KOPT-K1 (cell line): ENCODE results near the gene SORL1-AS1.
"Not testable (repeated sequence)": the region's sequence is repeated elsewhere in the genome, so short reads cannot be mapped to it uniquely, and the experiment has no call there.

ENCODE experiments used
- H3K27ac ChIP-seq: fragments of 200-600 bp; sonication (generic); 2 replicates; pipeline ENCODE4 v1.5.1; 2016; ENCODE audit warnings: antibody characterized with exemption, mild to moderate bottlenecking, low read depth, low read length; ENCODE audit not compliant: poor library complexity, severe bottlenecking
- H3K36me3 ChIP-seq: fragments of 200-600 bp; sonication (generic); 2 replicates; pipeline ENCODE4 v1.5.1; 2017; ENCODE audit warnings: antibody characterized with exemption, mild to moderate bottlenecking, low read length, moderate library complexity; ENCODE audit not compliant: insufficient read depth
- H3K9me3 ChIP-seq: fragments of 200-600 bp; sonication (generic); 2 replicates; pipeline ENCODE4 v1.5.1; 2017; ENCODE audit warnings: antibody characterized with exemption, low read length, mild to moderate bottlenecking; ENCODE audit not compliant: insufficient read depth, poor library complexity, severe bottlenecking

Gene SORL1-AS1

DNA sequence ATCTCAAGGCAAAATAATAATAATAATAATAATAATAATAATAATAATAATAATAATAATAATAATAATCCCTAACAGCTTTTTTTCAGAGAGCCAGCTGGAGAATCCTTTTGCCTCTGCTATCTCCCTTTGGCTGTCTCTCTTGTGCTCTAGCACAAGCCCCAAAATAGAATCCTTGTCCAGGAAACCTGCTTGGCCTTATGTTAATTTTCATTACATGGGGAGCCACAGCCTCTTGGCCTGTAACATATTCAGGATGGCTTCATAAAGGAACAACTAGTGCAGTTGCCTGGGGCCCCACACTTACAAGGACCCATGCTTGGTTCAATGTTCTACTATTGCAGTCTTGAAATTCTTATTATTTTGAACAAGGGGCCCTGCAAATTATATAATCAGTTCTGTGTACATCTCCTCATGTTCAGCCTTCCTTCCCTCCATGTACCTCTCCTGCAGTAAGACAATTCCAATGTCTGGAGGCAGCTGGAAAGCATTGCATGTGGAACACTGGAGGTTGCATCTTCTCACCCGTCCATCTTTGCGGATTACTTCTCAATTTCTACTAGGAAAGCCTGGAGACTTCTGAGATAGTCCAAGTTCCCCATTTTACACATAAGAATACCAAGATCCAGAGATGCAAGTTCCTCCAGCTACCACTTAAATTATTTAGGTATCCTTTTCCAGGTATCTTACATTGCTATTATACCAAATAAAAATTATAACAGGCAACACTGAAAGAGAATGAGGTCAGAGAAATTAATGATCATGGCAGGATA is 38.4 kb downstream of the SORL1-AS1 start:
- Histone ChIP-seq H3K27ac (no peak overlapping the region), H3K36me3 (no peaks in the 10 kb centered on the region), H3K9me3 (no peaks in the 10 kb centered on the region)

DNA sequence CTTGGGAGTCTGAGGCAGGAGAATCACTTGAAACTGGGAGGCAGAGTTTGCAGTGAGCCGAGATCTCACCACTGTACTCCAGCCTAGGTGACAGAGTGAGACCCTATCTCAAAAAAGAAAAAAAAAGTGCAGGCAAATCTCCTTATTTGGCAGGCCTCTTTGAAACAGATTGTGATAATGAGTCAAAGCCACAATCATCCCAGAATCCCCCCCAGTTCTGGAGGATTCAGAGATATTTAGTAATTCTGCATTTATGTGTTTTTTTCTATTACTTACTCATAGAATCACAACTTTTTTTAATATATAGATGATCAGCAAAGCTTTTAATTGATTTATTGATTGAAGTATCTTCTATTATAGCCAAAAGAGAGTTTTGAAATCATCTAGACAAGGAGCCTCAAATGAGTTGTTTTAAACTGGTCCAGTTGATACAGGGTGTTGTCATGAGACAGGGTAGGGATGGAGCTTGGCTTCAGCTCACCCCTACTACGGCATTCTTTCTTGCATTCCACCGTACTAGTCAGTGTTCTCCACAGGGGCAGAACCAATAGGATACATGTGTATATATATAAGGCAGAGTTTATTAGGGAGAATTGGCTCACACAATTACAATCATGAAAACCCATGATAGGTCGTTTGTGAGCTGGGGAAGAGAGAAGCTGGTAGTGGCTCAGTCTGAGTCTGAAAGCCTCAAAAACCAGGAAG is 39.9 kb downstream of the SORL1-AS1 start:
- Histone ChIP-seq H3K27ac (no peak overlapping the region), H3K36me3 (no peaks in the 10 kb centered on the region), H3K9me3 (no peaks in the 10 kb centered on the region)

DNA sequence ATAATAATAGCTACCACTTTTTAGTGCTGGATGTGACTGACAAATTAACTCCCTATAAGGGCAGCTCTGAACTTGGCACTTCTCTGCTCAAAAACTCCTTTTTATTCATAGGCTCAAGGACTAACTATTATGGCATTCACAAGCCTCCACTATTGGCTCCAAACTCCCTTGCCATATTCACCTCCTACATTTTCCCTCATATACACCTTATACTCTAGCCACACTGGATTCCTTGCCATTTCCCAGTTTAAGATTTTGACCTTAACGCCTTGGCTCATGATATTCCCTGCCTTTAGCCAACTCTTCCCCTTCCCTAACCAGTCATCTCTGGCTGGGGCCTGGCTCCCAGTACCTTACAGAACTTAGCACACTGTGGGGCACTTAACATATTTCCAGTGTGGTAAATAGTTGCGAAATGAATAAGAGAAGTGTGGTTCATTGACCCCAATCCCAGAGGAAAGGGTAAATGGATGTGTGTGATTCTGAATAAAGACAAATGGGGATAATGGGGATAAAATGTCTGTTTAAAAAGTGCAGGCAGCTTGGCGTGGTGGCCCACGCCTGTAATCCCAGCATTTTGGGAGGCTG is 40.7 kb downstream of the SORL1-AS1 start:
- no peaks in the 10 kb centered on the region for H3K36me3 ChIP-seq
- H3K9me3 ChIP-seq, result no peaks in the 10 kb centered on the region
- H3K27ac ChIP-seq, result no peak overlapping the region

DNA sequence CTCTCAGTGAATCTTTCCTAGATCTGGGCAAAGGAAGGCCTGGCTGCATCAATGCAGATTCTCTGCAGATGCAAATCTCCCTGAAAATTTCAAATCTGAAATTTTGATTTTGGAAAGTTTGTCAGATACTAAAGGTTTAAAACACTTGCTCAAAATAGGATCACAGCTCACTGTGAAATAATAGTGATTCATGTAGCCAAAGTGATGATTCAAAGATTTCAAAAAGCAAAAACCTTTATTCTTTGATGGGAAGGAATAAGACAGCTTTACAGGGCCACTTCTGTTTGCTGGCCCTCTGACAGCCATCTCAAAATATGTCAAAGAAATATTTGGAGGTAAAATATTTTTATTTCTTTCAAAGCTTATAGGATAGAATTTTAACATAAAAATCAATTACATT is 41.4 kb downstream of the SORL1-AS1 start:
- not testable (repeated sequence) for H3K36me3 ChIP-seq, H3K9me3 ChIP-seq, H3K27ac ChIP-seq

DNA sequence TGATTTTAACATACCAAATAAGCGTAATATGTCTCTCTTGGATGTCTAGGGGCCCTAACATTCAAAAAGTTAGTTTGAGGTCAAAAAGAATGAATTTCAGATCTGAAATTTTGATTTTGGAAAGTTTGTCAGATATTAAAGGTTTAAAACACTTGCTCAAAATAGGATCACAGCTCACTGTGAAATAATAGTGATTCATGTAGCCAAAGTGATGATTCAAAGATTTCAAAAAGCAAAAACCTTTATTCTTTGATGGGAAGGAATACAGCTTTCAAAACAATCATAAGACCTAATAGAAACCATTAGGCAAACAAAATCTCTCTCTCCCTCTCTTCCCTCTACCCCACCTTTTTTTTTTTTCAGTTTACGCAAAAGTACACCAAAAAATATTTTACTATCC is 42.7 kb downstream of the SORL1-AS1 start:
- not testable (repeated sequence) for H3K36me3 ChIP-seq, H3K9me3 ChIP-seq, H3K27ac ChIP-seq

DNA sequence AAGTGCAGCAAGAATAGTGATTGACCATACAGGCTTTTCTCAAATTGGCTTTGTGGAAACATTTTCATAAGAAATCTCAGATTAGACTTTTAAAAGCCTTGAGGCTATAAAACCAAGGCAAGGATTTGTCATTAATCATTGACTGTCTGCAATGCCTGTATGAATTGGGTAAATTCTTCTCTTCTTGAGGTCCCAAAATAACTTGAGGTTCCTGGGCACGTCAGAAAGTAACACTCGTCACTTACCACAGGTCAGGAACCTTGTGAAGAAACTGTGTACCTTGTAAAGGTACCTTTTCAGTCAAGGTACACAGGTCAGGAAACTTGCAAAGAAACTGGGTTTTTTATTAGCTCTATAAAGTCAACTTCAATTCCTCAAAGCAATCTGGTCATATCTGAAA is 43.9 kb downstream of the SORL1-AS1 start:
- Histone ChIP-seq H3K9me3 (no peaks in the 10 kb centered on the region), H3K27ac (no peak overlapping the region), H3K36me3 (no peaks in the 10 kb centered on the region)

DNA sequence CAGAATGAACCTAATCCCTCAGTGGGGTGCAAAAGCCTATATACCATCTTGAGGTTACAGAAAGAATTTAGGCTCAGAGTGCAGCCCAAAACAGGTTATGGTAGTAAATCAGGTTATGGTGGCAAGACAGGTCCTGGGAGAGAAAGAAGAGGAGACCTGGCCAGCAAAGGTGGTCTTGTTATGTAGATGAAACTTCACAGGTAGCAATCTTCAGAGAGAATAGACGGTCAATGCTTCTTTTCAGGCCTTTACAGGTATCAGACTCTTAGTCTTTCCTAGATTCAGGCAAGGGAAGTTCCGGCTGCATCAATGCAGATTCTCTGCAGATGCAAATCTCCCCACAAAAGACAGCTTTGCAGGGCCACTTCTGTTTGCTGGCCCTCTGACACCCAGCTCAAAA is 46.5 kb downstream of the SORL1-AS1 start:
- Histone ChIP-seq H3K9me3 (peaks cover 5% of the 10 kb centered on the region), H3K27ac (no peak overlapping the region), H3K36me3 (no peaks in the 10 kb centered on the region)

DNA sequence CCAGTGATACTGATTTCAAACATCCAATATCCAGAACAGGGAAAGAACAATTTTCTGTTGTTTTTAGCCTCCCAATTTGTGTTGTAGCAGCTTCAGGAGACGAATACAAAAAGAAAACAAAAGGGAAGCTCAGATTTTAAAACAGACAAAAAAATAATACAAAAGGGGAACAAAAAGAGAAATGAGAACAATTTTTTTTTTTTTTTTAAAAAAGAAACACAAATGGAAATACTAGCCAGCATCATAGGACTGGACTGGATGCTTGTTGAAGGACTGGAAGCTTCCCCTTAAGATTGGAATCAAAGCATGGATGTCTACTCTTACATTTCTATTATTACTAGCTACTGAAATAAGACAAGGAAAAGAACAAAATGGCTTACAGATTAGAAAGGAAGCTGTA is 47.1 kb downstream of the SORL1-AS1 start:
- H3K9me3 ChIP-seq, result peaks cover 5% of the 10 kb centered on the region
- H3K27ac ChIP-seq, result no peak overlapping the region
- H3K36me3 ChIP-seq, result no peaks in the 10 kb centered on the region

DNA sequence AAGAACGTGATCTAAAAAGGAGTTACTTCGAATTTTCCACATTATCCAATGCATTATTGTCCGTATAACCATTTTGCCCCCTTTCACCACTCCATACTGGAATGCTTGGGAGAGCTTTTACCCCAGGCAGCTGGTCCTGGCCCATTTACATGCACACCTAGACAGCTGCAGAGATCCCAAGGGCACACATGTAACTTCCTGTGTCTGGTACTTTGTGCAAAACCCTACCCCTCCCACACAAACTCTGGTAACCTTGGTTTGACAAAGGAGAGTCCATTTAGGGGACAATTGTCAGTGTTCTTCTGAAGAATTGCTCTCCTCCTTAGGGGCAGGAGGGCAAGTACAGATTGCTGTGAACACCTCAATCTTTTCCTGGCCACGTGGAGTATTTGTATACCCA is 58.0 kb downstream of the SORL1-AS1 start:
- no peak overlapping the region for H3K27ac ChIP-seq
- no peaks in the 10 kb centered on the region for H3K9me3 ChIP-seq
- no peaks in the 10 kb centered on the region for H3K36me3 ChIP-seq

DNA sequence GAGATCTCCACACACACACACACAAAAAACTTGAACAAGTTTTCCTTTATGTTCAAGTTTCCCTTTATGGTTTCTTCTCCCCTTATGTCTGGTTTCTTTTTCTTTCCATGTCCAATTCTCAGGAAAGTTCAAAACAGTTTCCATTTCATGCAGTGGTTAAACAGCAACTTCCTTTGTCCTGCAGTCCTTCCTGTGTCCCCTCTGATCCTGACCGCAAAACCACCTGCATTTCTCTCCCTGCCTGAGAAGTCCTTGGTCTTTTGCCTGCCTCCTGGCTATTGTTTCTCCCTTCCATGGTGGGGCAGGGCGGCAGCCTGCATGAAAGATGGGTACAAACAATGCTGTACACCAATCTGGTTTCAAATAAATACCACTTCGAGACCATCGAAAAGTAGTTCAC is 58.9 kb downstream of the SORL1-AS1 start:
- Histone ChIP-seq H3K27ac (no peak overlapping the region), H3K36me3 (no peaks in the 10 kb centered on the region), H3K9me3 (no peaks in the 10 kb centered on the region)

DNA sequence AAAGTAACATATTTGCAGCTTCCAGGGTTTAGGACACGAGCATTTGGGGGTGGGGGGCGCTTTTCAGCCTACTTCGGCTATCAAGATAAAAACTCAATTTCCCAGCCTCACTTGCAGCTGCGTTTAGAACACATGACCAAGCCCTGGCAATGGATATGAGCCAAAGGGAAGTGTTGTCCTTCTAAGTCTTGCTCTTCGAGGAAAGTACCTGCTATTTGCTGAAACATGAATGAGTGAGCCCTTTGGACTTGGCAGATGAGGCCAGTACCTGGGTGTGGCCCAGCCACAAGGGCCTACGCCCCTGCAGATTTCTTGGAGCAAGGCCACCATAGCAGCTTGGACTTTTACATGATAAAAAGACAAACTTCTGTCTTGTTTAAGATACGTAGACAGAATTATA is 60.9 kb downstream of the SORL1-AS1 start:
- Histone ChIP-seq H3K36me3 (no peaks in the 10 kb centered on the region), H3K9me3 (no peaks in the 10 kb centered on the region), H3K27ac (no peak overlapping the region)

DNA sequence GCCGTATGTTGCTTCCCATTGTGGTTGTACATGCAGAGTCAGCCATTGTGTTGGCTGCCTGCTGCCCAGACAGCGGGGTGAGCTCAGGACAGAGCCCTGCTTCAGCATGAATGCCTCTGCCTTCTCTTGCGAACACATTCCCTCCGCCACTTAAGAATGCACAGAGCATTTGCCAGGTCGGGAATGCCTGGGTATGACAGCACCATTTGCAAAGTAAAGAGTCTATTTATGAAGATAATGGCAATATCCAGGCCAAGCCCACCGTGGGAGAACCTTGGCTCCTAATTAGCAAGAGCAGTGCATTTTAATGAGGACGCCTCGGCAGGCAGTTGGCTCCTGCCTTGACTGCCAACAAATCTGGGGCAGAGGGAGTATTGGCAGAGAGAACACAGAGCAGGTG is 63.1 kb downstream of the SORL1-AS1 start:
- no peak overlapping the region for H3K27ac ChIP-seq

More for the DNA sequence above, 63.1 kb downstream of the SORL1-AS1 start:
- Histone ChIP-seq H3K36me3 (no peaks in the 10 kb centered on the region), H3K9me3 (no peaks in the 10 kb centered on the region)
